HG03045 (cell line): Measurements from ENCODE around the gene OR6B1.
"Not testable (repeated sequence)": the region's sequence is repeated elsewhere in the genome, so short reads cannot be mapped to it uniquely, and the experiment has no call there.

Experiments
- ATAC-seq: cut with Tn5 transposase; IDR thresholded peaks from one replicate; pipeline ENCODE4 v1.9.1; 2021; ENCODE audit warnings: mild to moderate bottlenecking, moderate library complexity; ENCODE audit not compliant: unreplicated experiment

Gene OR6B1

GRCh38 chr7:144037414-144038035 is 37.4 kb downstream of the OR6B1 start:
- ATAC-seq, result no peak

- no peak for ATAC-seq
Measured at GRCh38 chr7:144038887-144039286, 38.8 kb downstream of the OR6B1 start.

GRCh38 chr7:144048648-144049047 is 48.5 kb downstream of the OR6B1 start, which contains the start of gene OR2A5:
Gene OR2A5, plus strand, starts transcription at chr7:144048948. Its CDS starts 1,454 bp downstream, at chr7:144050402.
- ATAC-seq, result no peak

- ATAC-seq, result no peak
Measured at GRCh38 chr7:144049491-144049890, 49.4 kb downstream of the OR6B1 start.

GRCh38 chr7:144050093-144050492 is 50.0 kb downstream of the OR6B1 start:
- ATAC-seq, result no peak

GRCh38 chr7:144050884-144051283 is 50.8 kb downstream of the OR6B1 start:
- ATAC-seq, result not testable (repeated sequence)

GRCh38 chr7:144057954-144058353 is 57.8 kb downstream of the OR6B1 start:
- no peak for ATAC-seq
